H1 (cell line): Measurements from ENCODE around the gene S100A4. TPM values are rescaled to one million over a fixed set of nuclear protein-coding genes. Genes with fewer than 3 reads are reported as not detected.

Experiments
- CTCF ChIA-PET: fragments of 300-600 bp; sonication (Branson Sonifier 250); formaldehyde crosslinking; loops from one replicate; lab custom pipeline; 2021; ENCODE audit not compliant: partially characterized antibody; lab: Charles Lee
- POLR2A ChIA-PET: fragments of 300-600 bp; sonication (Branson Sonifier 250); formaldehyde crosslinking; loops from one replicate; lab custom pipeline; 2021; ENCODE audit warnings: inconsistent platforms; ENCODE audit not compliant: partially characterized antibody; lab: Charles Lee
- DNase-seq, 2 experiments: peaks; one replicate each; pipeline versions ENCODE4 v3.0.0 to v3.0.0-alpha.2; 2010 to 2022; ENCODE audit warnings: low spot score in 2 of 2, low read depth in 1 of 2, mixed read lengths in 1 of 2
- FAIRE-seq: peaks from 2 replicates; lab custom pipeline; 2011; peaks lifted over from hg19 to GRCh38; lab: Jason Lieb, UNC
- H2AFZ ChIP-seq: 2 replicates; pipeline ENCODE4 v1.8.1; 2012; ENCODE audit warnings: low read length, inconsistent platforms
- H2AK5ac ChIP-seq: 2 replicates; pipeline ENCODE4 v1.6.1; 2013; ENCODE audit warnings: low read depth, low read length
- H2BK120ac ChIP-seq: replicated peaks from 2 replicates; pipeline ENCODE3; 2013; ENCODE audit warnings: low read depth, low read length, inconsistent platforms
- H2BK12ac ChIP-seq: 2 replicates; pipeline ENCODE4 v1.6.1; 2013; ENCODE audit warnings: low read depth, low read length
- H2BK15ac ChIP-seq: 2 replicates; pipeline ENCODE4 v1.6.1; 2013; ENCODE audit warnings: low read length
- H2BK20ac ChIP-seq: 2 replicates; pipeline ENCODE4 v1.6.1; 2013; ENCODE audit warnings: low read length
- H2BK5ac ChIP-seq: 2 replicates; pipeline ENCODE4 v1.6.1; 2013; ENCODE audit warnings: low read depth, low read length
- H3K14ac ChIP-seq: 2 replicates; pipeline ENCODE4 v1.6.1; 2013; ENCODE audit warnings: inconsistent platforms; ENCODE audit not compliant: insufficient read length
- H3K18ac ChIP-seq: 2 replicates; pipeline ENCODE4 v1.6.1; 2013; ENCODE audit warnings: low read length; ENCODE audit errors: extremely low read depth
- H3K23ac ChIP-seq: 2 replicates; pipeline ENCODE4 v1.6.1; 2013; ENCODE audit warnings: inconsistent platforms; ENCODE audit not compliant: insufficient read length
- H3K23me2 ChIP-seq: 2 replicates; pipeline ENCODE4 v1.6.1; 2013; ENCODE audit warnings: low read depth, low read length
- H3K27ac ChIP-seq: 2 replicates; pipeline ENCODE4 v1.6.1; 2011; ENCODE audit warnings: low read depth, low read length, inconsistent platforms
- H3K27me3 ChIP-seq, 4 experiments: replicated peaks in 1 of 4; 1 replicate in 1 of 4; 2 replicates in 3 of 4; pipeline versions ENCODE4 v1.6.1 to v1.8.1; 2011 to 2013; ENCODE audit warnings: low read length in 3 of 4, mild to moderate bottlenecking in 3 of 4, inconsistent platforms in 2 of 4, mixed read lengths in 2 of 4, moderate library complexity in 1 of 4; ENCODE audit not compliant: control insufficient read depth in 3 of 4, insufficient read depth in 3 of 4; ENCODE audit errors: extremely low read depth in 1 of 4
- H3K36me3 ChIP-seq, 4 experiments: 2 replicates each; pipeline versions ENCODE4 v1.6.1 to v1.8.1; 2011 to 2013; ENCODE audit warnings: mild to moderate bottlenecking in 4 of 4, low read length in 3 of 4, moderate library complexity in 2 of 4, control low read depth in 1 of 4, inconsistent platforms in 1 of 4; ENCODE audit not compliant: insufficient read depth in 4 of 4, control insufficient read depth in 2 of 4
- H3K4ac ChIP-seq: replicated peaks from 2 replicates; pipeline ENCODE3; 2013; ENCODE audit warnings: low read length, low read depth, mixed read lengths, inconsistent platforms; ENCODE audit not compliant: insufficient read length
- H3K4me1 ChIP-seq, 4 experiments: replicated peaks in 1 of 4; 1 replicate in 1 of 4; 2 replicates in 3 of 4; pipeline versions ENCODE4 v1.6.1 to v1.8.1; 2011 to 2013; ENCODE audit warnings: low read length in 3 of 4, inconsistent platforms in 2 of 4, mixed read lengths in 1 of 4; ENCODE audit not compliant: insufficient read depth in 4 of 4, control insufficient read depth in 3 of 4
- H3K4me2 ChIP-seq, 2 experiments: 2 replicates each; pipeline versions ENCODE4 v1.6.1 to v1.8.1; 2011 to 2013; ENCODE audit warnings: low read depth in 2 of 2, low read length in 2 of 2, control low read depth in 1 of 2, inconsistent platforms in 1 of 2, mild to moderate bottlenecking in 1 of 2; ENCODE audit not compliant: insufficient read depth in 1 of 2
- H3K4me3 ChIP-seq, 4 experiments: fragments of 200-600, 300-600 bp in 1 of 4; sonication (generic), shearing (Covaris generic), sonication (Bioruptor Twin) in 1 of 4; 2 replicates each; pipeline versions ENCODE4 v1.5.1 to v1.8.1; 2011 to 2016; ENCODE audit warnings: low read length in 4 of 4, low read depth in 3 of 4, control low read depth in 2 of 4, inconsistent platforms in 2 of 4, mild to moderate bottlenecking in 2 of 4, mixed read lengths in 1 of 4, moderate library complexity in 1 of 4; ENCODE audit not compliant: insufficient read depth in 2 of 4; ENCODE audit errors: extremely low read depth in 1 of 4
- H3K56ac ChIP-seq: replicated peaks from 2 replicates; pipeline ENCODE3; 2013; ENCODE audit warnings: low read depth, mild to moderate bottlenecking, mixed read lengths, low read length, inconsistent platforms; ENCODE audit not compliant: insufficient read length
- H3K79me1 ChIP-seq: 2 replicates; pipeline ENCODE4 v1.6.1; 2013; ENCODE audit warnings: low read depth, low read length, control low read depth
- H3K79me2 ChIP-seq, 2 experiments: 2 replicates each; pipeline versions ENCODE4 v1.6.1 to v1.8.1; 2012 to 2013; ENCODE audit warnings: low read length in 2 of 2, mild to moderate bottlenecking in 2 of 2, inconsistent platforms in 1 of 2; ENCODE audit not compliant: insufficient read depth in 2 of 2, control insufficient read depth in 1 of 2
- H3K9ac ChIP-seq, 4 experiments: replicated peaks in 1 of 4; 1 replicate in 1 of 4; 2 replicates in 3 of 4; pipeline versions ENCODE4 v1.6.1 to v1.8.1; 2011 to 2013; ENCODE audit warnings: low read depth in 3 of 4, low read length in 3 of 4, control low read depth in 2 of 4, mild to moderate bottlenecking in 2 of 4, moderate library complexity in 2 of 4, inconsistent platforms in 1 of 4; ENCODE audit errors: extremely low read depth in 1 of 4
- H3K9me3 ChIP-seq, 2 experiments: 2 replicates each; pipeline versions ENCODE4 v1.6.1 to v1.8.1; 2012 to 2013; ENCODE audit warnings: mild to moderate bottlenecking in 2 of 2, moderate library complexity in 2 of 2, control low read depth in 1 of 2, inconsistent platforms in 1 of 2, low read depth in 1 of 2, low read length in 1 of 2, mixed read lengths in 1 of 2; ENCODE audit not compliant: insufficient read depth in 2 of 2
- H4K20me1 ChIP-seq, 2 experiments: replicated peaks in 1 of 2; 2 replicates each; pipeline versions ENCODE3 to v1.8.1; 2011 to 2013; ENCODE audit warnings: inconsistent platforms in 2 of 2, low read length in 2 of 2, mild to moderate bottlenecking in 1 of 2; ENCODE audit not compliant: insufficient read depth in 2 of 2, control insufficient read depth in 1 of 2
- H4K5ac ChIP-seq: 2 replicates; pipeline ENCODE4 v1.6.1; 2013; ENCODE audit warnings: low read length, low read depth, mixed read lengths, inconsistent platforms; ENCODE audit not compliant: insufficient read length
- H4K8ac ChIP-seq: 2 replicates; pipeline ENCODE4 v1.8.0; 2013; ENCODE audit warnings: mild to moderate bottlenecking, moderate library complexity, low read length, inconsistent platforms; ENCODE audit not compliant: insufficient read depth; ENCODE audit errors: extremely low read depth
- H4K91ac ChIP-seq: replicated peaks from 2 replicates; pipeline ENCODE3; 2013; ENCODE audit warnings: low read length, mixed read lengths, inconsistent platforms; ENCODE audit not compliant: insufficient read length
- BACH1 ChIP-seq: IDR thresholded peaks from 2 replicates; pipeline ENCODE4 v1.6.1; 2012; ENCODE audit warnings: low read length, improper control_type of control experiment
- BCL11A ChIP-seq, 2 experiments: IDR thresholded peaks; one replicate each; pipeline ENCODE4 v1.6.1; 2011; ENCODE audit warnings: low read depth in 2 of 2, low read length in 2 of 2, mild to moderate bottlenecking in 2 of 2
- CHD1 ChIP-seq: IDR thresholded peaks from 2 replicates; pipeline ENCODE4 v1.6.1; 2012; ENCODE audit warnings: low read depth, low read length, improper control_type of control experiment
- EZH2 ChIP-seq: fragments of 200-600 bp; sonication (generic); IDR thresholded peaks from 2 replicates; pipeline ENCODE4 v1.7.1; 2012; ENCODE audit warnings: low read depth, mild to moderate bottlenecking, moderate library complexity, low read length, inconsistent platforms; ENCODE audit not compliant: severe bottlenecking
- KDM1A ChIP-seq: fragments of 200-600, 300-600 bp; sonication (generic); IDR thresholded peaks from 2 replicates; pipeline ENCODE4 v1.7.1; 2016; ENCODE audit warnings: mild to moderate bottlenecking, low read length, borderline replicate concordance
- NRF1 ChIP-seq: IDR thresholded peaks from 2 replicates; pipeline ENCODE4 v1.6.1; 2011; ENCODE audit warnings: mild to moderate bottlenecking, low read depth, low read length, improper control_type of control experiment
- POLR2AphosphoS5 ChIP-seq: IDR thresholded peaks from 2 replicates; pipeline ENCODE4 v1.6.1; 2011; ENCODE audit warnings: low read depth, low read length
- RNF2 ChIP-seq: fragments of 200-900, 300-1000 bp; sonication (generic); IDR thresholded peaks from 2 replicates; pipeline ENCODE4 v1.7.1; 2016; ENCODE audit warnings: borderline replicate concordance, low read depth, mild to moderate bottlenecking, antibody characterized with exemption, low read length; ENCODE audit not compliant: poor library complexity, severe bottlenecking; ENCODE audit errors: missing control alignments
- SIX5 ChIP-seq: IDR thresholded peaks from 2 replicates; pipeline ENCODE4 v1.6.1; 2011; ENCODE audit warnings: mild to moderate bottlenecking, low read depth, low read length
- SRF ChIP-seq: IDR thresholded peaks from 2 replicates; pipeline ENCODE4 v1.6.1; 2011; ENCODE audit warnings: mild to moderate bottlenecking, low read depth, low read length, moderate library complexity
- TCF12 ChIP-seq: IDR thresholded peaks from 2 replicates; pipeline ENCODE4 v1.6.1; 2011; ENCODE audit warnings: low read depth, mild to moderate bottlenecking, low read length
- WGBS, 2 experiments: shearing (Covaris generic) in 1 of 2; methylation state at CpG; one replicate each; pipeline versions ENCODE4 v1.1.6 to v1.1.7; 2013 to 2015; ENCODE audit warnings: low lambda C conversion rate in 2 of 2, mixed read lengths in 2 of 2, inconsistent platforms in 1 of 2, low coverage in 1 of 2, missing lambda C conversion rate in 1 of 2; ENCODE audit not compliant: insufficient replicate concordance in 2 of 2, insufficient coverage in 1 of 2, insufficient read length in 1 of 2; ENCODE audit errors: extremely low coverage in 1 of 2, missing lambda C conversion rate in 1 of 2; 5-methylcytosine and 5-hydroxymethylcytosine counted together
- polyA plus RNA-seq, 7 experiments: library from polyadenylated mRNA; depleted of rRNA in 3 of 7; stranded (reverse) in 5 of 7; unstranded in 2 of 7; fragments of >200 nt in 5 of 7; fragments of 200-250 nt in 2 of 7; gene quantifications; 1 replicate in 5 of 7; 2 replicates in 1 of 7; 4 replicates in 1 of 7; pipeline versions ENCODE4 v1.2.1 to v1.2.3, GENCODE V29; 2011 to 2013; ENCODE audit warnings: missing spikeins in 2 of 7, mixed read lengths in 2 of 7
- total RNA-seq: library from RNA; stranded (reverse); fragmentation: NEBNext Ultra II Directional; extraction: Animal tissue kit (Norgen Biotek cat#: 25700); gene quantifications from 2 replicates; pipeline ENCODE4 v1.2.1, GENCODE V29; 2021

Gene S100A4
- total and polyA plus RNA-seq, 2 of the 8 experiments (the other 6 are each of a cell fraction or from before 2014, with no cell fraction given) = 36.3 to 85.4 TPM

- peak within 1 kb of the TSS; percentile 97; the same call in 1 of the 2 replicates for H2BK5ac ChIP-seq
- H2AK5ac ChIP-seq = peak within 1 kb of the TSS; percentile 96
- no peak within 1 kb of the TSS for H3K27ac ChIP-seq
- no peaks in the 10 kb centered on the region; the same call in 1 of the 2 replicates for H3K23me2 ChIP-seq
- H3K56ac ChIP-seq = peak within 1 kb of the TSS; percentile 88
- H3K27me3 ChIP-seq = 0 out of 7 replicates have a peak, but pooled peaks cover 0 to 4% (median 0%) of the 10 kb centered on the region in 4 experiments
- no peak within 1 kb of the TSS for H3K4me3 ChIP-seq
- no peaks in the 10 kb centered on the region for H3K79me2 ChIP-seq
- H4K8ac ChIP-seq = peak within 1 kb of the TSS; percentile 64; the same call in 1 of the 2 replicates
- peak within 1 kb of the TSS; percentile 88 for H3K4ac ChIP-seq
- H2BK15ac ChIP-seq = peak within 1 kb of the TSS; percentile 99
- 0 out of 2 replicates have a peak within 1 kb of the TSS, but pooled peaks have one; percentile 9 for H2AFZ ChIP-seq
- H4K20me1 ChIP-seq = no peaks in the 10 kb centered on the region
- H3K14ac ChIP-seq = no peak within 1 kb of the TSS
- peak within 1 kb of the TSS; percentile 99 for H2BK20ac ChIP-seq
- ChIA-PET POLR2A (interaction anchor here (0.6 to 1.6 kb wide), 13 partner anchors 9 to 83 kb away, joined by 3 to 7 read pairs (median 4); partner anchors contain the start of genes CHTOP, S100A13, S100A16 and S100A4), CTCF (interaction anchor here (0.6 to 4.4 kb wide), 20 partner anchors 13 to 445 kb away, joined by 3 to 20 read pairs (median 4); partner anchors contain the start of genes S100A14, S100A4, S100A5 and S100A6)
- H4K91ac ChIP-seq = peak within 1 kb of the TSS; percentile 98
- no peak within 1 kb of the TSS for H3K23ac ChIP-seq
- WGBS, 2 experiments = 83% methylated on average over 8 of the region's 8 CpGs; no CpG with 5 or more reads in 1 of the 2 experiments
- no peak for FAIRE-seq
- H3K18ac ChIP-seq = peak within 1 kb of the TSS; percentile 87
- peak within 1 kb of the TSS in 2 of 4 experiments; percentile 26 to 36; a peak in 1 of 7 replicates for H3K9ac ChIP-seq
- H3K4me1 ChIP-seq = peaks cover 11 to 26% (median 20%) of the 10 kb centered on the region in 4 experiments
- peak within 1 kb of the TSS; percentile 34 for H4K5ac ChIP-seq
- no peaks in the 10 kb centered on the region for H3K9me3 ChIP-seq
- peak within 1 kb of the TSS; percentile 99 for H2BK12ac ChIP-seq
- no peaks in the 10 kb centered on the region for H3K36me3 ChIP-seq
- peak within 1 kb of the TSS; percentile 5 to 37; a peak in 3 of 4 replicates for H3K4me2 ChIP-seq
- DNase-seq = no peak
- H2BK120ac ChIP-seq = peak within 1 kb of the TSS; percentile 96
- H3K79me1 ChIP-seq = no peaks in the 10 kb centered on the region
- TF ChIP-seq SIX5 = no peak
- no peak for TF ChIP-seq NRF1
- no peak for TF ChIP-seq EZH2
- no peak for TF ChIP-seq SRF
- no peak for TF ChIP-seq CHD1
- no peak for TF ChIP-seq RNF2
- no peak for TF ChIP-seq TCF12
- no peak for TF ChIP-seq BACH1
- TF ChIP-seq KDM1A = no peak
- no peak for TF ChIP-seq BCL11A (IDR thresholded peaks at IDR 0.05; ENCODE audit: low read depth in 2 of 2, low read length in 2 of 2)
- TF ChIP-seq POLR2AphosphoS5 = no peak
Observed at GRCh38 chr1:153565529-153566374, 20.1 kb upstream of the S100A4 start, which contains the start of gene S100A2. Gene S100A2, minus strand, starts transcription at chr1:153565844. Its CDS starts 1,967 bp downstream, at chr1:153563877.
